Measurements from ENCODE around the gene C4BPB.

C4BPB gene

GRCh38 chr1:207115269-207115668 lies 26.6 kb downstream of the C4BPB start:
- no peaks in the 10 kb centered on the region for H3K36me3 ChIP-seq (ENCODE audit: control insufficient read depth, insufficient read depth, low read length)
- no peak for DNase-seq (ENCODE audit: extremely low read depth, insufficient read length)
- no peak for TF ChIP-seq CTCF (IDR thresholded peaks at IDR 0.05; ENCODE audit: insufficient read depth, low read length, poor library complexity, severe bottlenecking)

GRCh38 chr1:207124389-207124788 lies 35.7 kb downstream of the C4BPB start:
- TF ChIP-seq CTCF (IDR thresholded peaks at IDR 0.05; ENCODE audit: insufficient read depth, low read length, poor library complexity, severe bottlenecking), result no peak
- no peaks in the 10 kb centered on the region for H3K27me3 ChIP-seq (replicated peaks; ENCODE audit: control insufficient read depth, insufficient read depth, low read length)
- no peak for DNase-seq (ENCODE audit: extremely low read depth, insufficient read length)
- no peak overlapping the region for H3K4me3 ChIP-seq (replicated peaks; ENCODE audit: low read depth, low read length)
- no peaks in the 10 kb centered on the region for H3K36me3 ChIP-seq (ENCODE audit: control insufficient read depth, insufficient read depth, low read length)

More at GRCh38 chr1:207115269-207115668, 26.6 kb downstream of the C4BPB start:
- Histone ChIP-seq H3K4me3 (replicated peaks; ENCODE audit: low read depth, low read length) (no peak overlapping the region), H3K27me3 (replicated peaks; ENCODE audit: control insufficient read depth, insufficient read depth, low read length) (0 out of 2 replicates have a peak, but pooled peaks cover 2% of the 10 kb centered on the region)

- no peak for DNase-seq (ENCODE audit: extremely low read depth, insufficient read length)
- Histone ChIP-seq H3K27me3 (replicated peaks; ENCODE audit: control insufficient read depth, insufficient read depth, low read length) (no peaks in the 10 kb centered on the region), H3K36me3 (ENCODE audit: control insufficient read depth, insufficient read depth, low read length) (no peaks in the 10 kb centered on the region), H3K4me3 (replicated peaks; ENCODE audit: low read depth, low read length) (no peak overlapping the region)
- no peak for TF ChIP-seq CTCF (IDR thresholded peaks at IDR 0.05; ENCODE audit: insufficient read depth, low read length, poor library complexity, severe bottlenecking)
These were observed 39.8 kb downstream of the C4BPB start for GRCh38 chr1:207128336-207128921.

- Histone ChIP-seq H3K27me3 (replicated peaks; ENCODE audit: control insufficient read depth, insufficient read depth, low read length) (no peaks in the 10 kb centered on the region), H3K36me3 (ENCODE audit: control insufficient read depth, insufficient read depth, low read length) (no peaks in the 10 kb centered on the region), H3K4me3 (replicated peaks; ENCODE audit: low read depth, low read length) (no peak overlapping the region)
- TF ChIP-seq CTCF (IDR thresholded peaks at IDR 0.05; ENCODE audit: insufficient read depth, low read length, poor library complexity, severe bottlenecking), result no peak
- DNase-seq (ENCODE audit: extremely low read depth, insufficient read length), result no peak
These were observed 40.4 kb downstream of the C4BPB start for GRCh38 chr1:207129053-207129452.

- H3K27me3 ChIP-seq (replicated peaks; ENCODE audit: control insufficient read depth, insufficient read depth, low read length), result no peaks in the 10 kb centered on the region
- no peaks in the 10 kb centered on the region for H3K36me3 ChIP-seq (ENCODE audit: control insufficient read depth, insufficient read depth, low read length)
These were observed 41.8 kb downstream of the C4BPB start for GRCh38 chr1:207130252-207131036.

More at GRCh38 chr1:207130252-207131036, 41.8 kb downstream of the C4BPB start:
- no peak overlapping the region for H3K4me3 ChIP-seq (replicated peaks; ENCODE audit: low read depth, low read length)
- DNase-seq (ENCODE audit: extremely low read depth, insufficient read length), result no peak
- TF ChIP-seq CTCF (IDR thresholded peaks at IDR 0.05; ENCODE audit: insufficient read depth, low read length, poor library complexity, severe bottlenecking), result no peak

Measured in GM06990 (cell line).